Esophagus (tissue), 2 donors: ENCODE results near the gene CBX8. TPM values are rescaled to one million over a fixed set of nuclear protein-coding genes. Genes with fewer than 3 reads are reported as not detected.

Source experiments
- H3K27ac ChIP-seq, 2 donors: one replicate each; pipeline ENCODE4 v1.5.1; 2013; ENCODE audit warnings: low read depth in 2 of 2, mild to moderate bottlenecking in 2 of 2, inconsistent platforms in 1 of 2, low read length in 1 of 2, moderate library complexity in 1 of 2
- H3K27me3 ChIP-seq, 2 donors: one replicate each; pipeline ENCODE4 v1.6.1; 2013; ENCODE audit warnings: low read length in 2 of 2, control low read depth in 1 of 2, mild to moderate bottlenecking in 1 of 2; ENCODE audit not compliant: insufficient read depth in 2 of 2, control insufficient read depth in 1 of 2
- H3K36me3 ChIP-seq, 2 donors: one replicate each; pipeline ENCODE4 v1.6.1; 2013; ENCODE audit warnings: low read length in 1 of 2; ENCODE audit not compliant: control insufficient read depth in 2 of 2, insufficient read depth in 2 of 2
- H3K4me1 ChIP-seq, 2 donors: one replicate each; pipeline ENCODE4 v1.6.1; 2013; ENCODE audit warnings: low read length in 1 of 2; ENCODE audit not compliant: control insufficient read depth in 2 of 2, insufficient read depth in 2 of 2
- H3K4me3 ChIP-seq, 2 donors: one replicate each; pipeline ENCODE4 v1.5.1; 2013; ENCODE audit warnings: low read length in 2 of 2, mild to moderate bottlenecking in 2 of 2, low read depth in 1 of 2, moderate library complexity in 1 of 2
- H3K9me3 ChIP-seq, 2 donors: one replicate each; pipeline ENCODE4 v1.6.1; 2013; ENCODE audit warnings: mild to moderate bottlenecking in 2 of 2, low read depth in 1 of 2, low read length in 1 of 2, moderate library complexity in 1 of 2; ENCODE audit not compliant: control insufficient read depth in 2 of 2, insufficient read depth in 1 of 2
- WGBS, 2 donors: extraction: QIAGEN DNeasy Blood & Tissue Kit; methylation state at CpG; one replicate each; pipeline ENCODE4 v1.1.7; 2013; 5-methylcytosine and 5-hydroxymethylcytosine counted together
- polyA plus RNA-seq, 2 donors: library from polyadenylated mRNA; stranded (reverse); fragments of 200-250 nt; gene quantifications; one replicate each; pipeline ENCODE4 v1.2.3, GENCODE V29; 2013
- donor health status: healthy with polysubstance abuse.
- donor health status: Bipolar disorder and iron deficiency.

The CBX8 gene
- polyA plus RNA-seq, 2 donors = 2.2 to 3.2 TPM

GRCh38 chr17:79746889-79747507 is 49.9 kb downstream of the CBX8 start:
- Histone ChIP-seq H3K27me3 (peaks cover 5 to 16% of the 10 kb centered on the region in 2 donors), H3K27ac (no peak overlapping the region), H3K4me3 (no peak overlapping the region), H3K4me1 (peaks cover 3 to 14% of the 10 kb centered on the region in 2 donors), H3K36me3 (no peaks in the 10 kb centered on the region), H3K9me3 (peaks cover 0 to 2% of the 10 kb centered on the region in 2 donors)
- 15 to 23% methylated on average over 22 of the region's 22 CpGs for WGBS, 2 donors

- no peaks in the 10 kb centered on the region for H3K36me3 ChIP-seq
- H3K27me3 ChIP-seq = peaks cover 5 to 16% of the 10 kb centered on the region in 2 donors
- H3K27ac ChIP-seq = peak overlapping the region in 1 of 2 donors; percentile 26
Measured at GRCh38 chr17:79745641-79746105, 51.2 kb downstream of the CBX8 start.

GRCh38 chr17:79743614-79744013 is 53.3 kb downstream of the CBX8 start:
- Histone ChIP-seq H3K36me3 (no peaks in the 10 kb centered on the region), H3K9me3 (peaks cover 0 to 2% of the 10 kb centered on the region in 2 donors), H3K27ac (no peak overlapping the region), H3K27me3 (peaks cover 4 to 12% of the 10 kb centered on the region in 2 donors), H3K4me3 (no peak overlapping the region), H3K4me1 (peaks cover 7 to 14% of the 10 kb centered on the region in 2 donors)
- WGBS, 2 donors = 91 to 93% methylated on average over 5 of the region's 5 CpGs

More at GRCh38 chr17:79745641-79746105, 51.2 kb downstream of the CBX8 start:
- 32 to 41% methylated on average over 6 of the region's 6 CpGs for WGBS, 2 donors
- no peak overlapping the region for H3K4me3 ChIP-seq
- peaks cover 7 to 14% of the 10 kb centered on the region in 2 donors for H3K4me1 ChIP-seq
- peaks cover 0 to 2% of the 10 kb centered on the region in 2 donors for H3K9me3 ChIP-seq

GRCh38 chr17:79742951-79743476 is 53.9 kb downstream of the CBX8 start:
- H3K4me1 ChIP-seq = peaks cover 4 to 14% of the 10 kb centered on the region in 2 donors
- no peaks in the 10 kb centered on the region for H3K36me3 ChIP-seq
- 73 to 82% methylated on average over 7 of the region's 7 CpGs for WGBS, 2 donors
- no peak overlapping the region for H3K4me3 ChIP-seq
- H3K27ac ChIP-seq = no peak overlapping the region
- peaks cover 0 to 2% of the 10 kb centered on the region in 2 donors for H3K9me3 ChIP-seq
- H3K27me3 ChIP-seq = peaks cover 0 to 6% of the 10 kb centered on the region in 2 donors

- WGBS, 2 donors = 74% methylated on average over 1 of the region's 1 CpG
- Histone ChIP-seq H3K4me1 (peaks cover 4 to 9% of the 10 kb centered on the region in 2 donors), H3K27me3 (peaks cover 0 to under 1% of the 10 kb centered on the region in 2 donors)
Measured at GRCh38 chr17:79742589-79742918, 54.3 kb downstream of the CBX8 start.

More at GRCh38 chr17:79742589-79742918, 54.3 kb downstream of the CBX8 start:
- no peak overlapping the region for H3K4me3 ChIP-seq
- no peak overlapping the region for H3K27ac ChIP-seq
- peaks cover 0 to under 1% of the 10 kb centered on the region in 2 donors for H3K9me3 ChIP-seq
- no peaks in the 10 kb centered on the region for H3K36me3 ChIP-seq

Other genes with a start within 250 kb of the CBX8 start
- gene RBFOX3, start 186.0 kb downstream of the CBX8 start, polyA plus RNA-seq = 1 to 10 TPM; 3.6 to 5.3 TPM
- not detected for gene ENPP7, start 66.1 kb downstream of the CBX8 start, polyA plus RNA-seq
- gene CBX2, start 18.9 kb downstream of the CBX8 start, polyA plus RNA-seq = 1 to 10 TPM; 2.1 to 3.3 TPM
- gene CBX4, start 42.4 kb upstream of the CBX8 start, polyA plus RNA-seq = 10 to 100 TPM; 10.7 to 15.8 TPM
- 1 to 10 TPM; 2.4 to 3.8 TPM for gene TBC1D16, start 238.8 kb upstream of the CBX8 start, polyA plus RNA-seq
- 1 to 10 TPM in 1 of 2 donors, under 1 TPM in 1; 0.48 to 1.3 TPM for gene CCDC40, start 239.6 kb upstream of the CBX8 start, polyA plus RNA-seq